ENCODE data around the gene CD38.

DNA sequence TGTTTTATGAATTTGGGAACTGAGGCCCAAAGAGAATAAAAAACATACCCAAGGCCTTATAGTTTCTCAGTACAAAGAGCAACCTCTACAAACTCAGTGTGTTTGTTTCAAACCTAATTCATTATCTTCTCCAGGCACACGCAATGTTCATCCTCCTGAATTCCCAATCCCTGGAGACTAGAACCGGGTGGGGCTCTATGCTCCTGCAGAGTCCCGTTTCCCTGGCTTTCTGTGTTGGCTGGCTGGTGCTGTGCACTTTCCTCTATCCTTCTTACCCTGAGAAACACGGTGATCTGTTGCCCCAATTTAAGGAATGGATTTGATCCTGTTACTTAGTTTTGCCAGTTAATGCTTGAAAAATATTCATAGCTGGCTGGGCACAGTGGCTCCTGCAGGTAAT, 96.5 kb downstream of the CD38 start:
- TF ChIP-seq EZH2 (IDR thresholded peaks at IDR 0.05; ENCODE audit: low read length, unreplicated experiment) = no peak
- TF ChIP-seq, protein P1, sequence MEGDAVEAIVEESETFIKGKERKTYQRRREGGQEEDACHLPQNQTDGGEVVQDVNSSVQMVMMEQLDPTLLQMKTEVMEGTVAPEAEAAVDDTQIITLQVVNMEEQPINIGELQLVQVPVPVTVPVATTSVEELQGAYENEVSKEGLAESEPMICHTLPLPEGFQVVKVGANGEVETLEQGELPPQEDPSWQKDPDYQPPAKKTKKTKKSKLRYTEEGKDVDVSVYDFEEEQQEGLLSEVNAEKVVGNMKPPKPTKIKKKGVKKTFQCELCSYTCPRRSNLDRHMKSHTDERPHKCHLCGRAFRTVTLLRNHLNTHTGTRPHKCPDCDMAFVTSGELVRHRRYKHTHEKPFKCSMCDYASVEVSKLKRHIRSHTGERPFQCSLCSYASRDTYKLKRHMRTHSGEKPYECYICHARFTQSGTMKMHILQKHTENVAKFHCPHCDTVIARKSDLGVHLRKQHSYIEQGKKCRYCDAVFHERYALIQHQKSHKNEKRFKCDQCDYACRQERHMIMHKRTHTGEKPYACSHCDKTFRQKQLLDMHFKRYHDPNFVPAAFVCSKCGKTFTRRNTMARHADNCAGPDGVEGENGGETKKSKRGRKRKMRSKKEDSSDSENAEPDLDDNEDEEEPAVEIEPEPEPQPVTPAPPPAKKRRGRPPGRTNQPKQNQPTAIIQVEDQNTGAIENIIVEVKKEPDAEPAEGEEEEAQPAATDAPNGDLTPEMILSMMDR (conservative IDR thresholded peaks at IDR 0.05; ENCODE audit: low read depth, low read length) = no peak
- no peak for TF ChIP-seq EZH2phosphoT487 (IDR thresholded peaks at IDR 0.05; ENCODE audit: borderline replicate concordance, low read length)
